Stomach smooth muscle (tissue), 2 donors: Measurements from ENCODE around the gene SNCB.

Experiments used
- H3K27ac ChIP-seq: one replicate; pipeline ENCODE4 v1.7.0; 2013; ENCODE audit warnings: mild to moderate bottlenecking, low read length, inconsistent platforms
- H3K27me3 ChIP-seq, 2 donors: one replicate each; pipeline ENCODE4 v1.7.0; 2013; ENCODE audit warnings: low read length in 2 of 2; ENCODE audit not compliant: insufficient read depth in 2 of 2, control insufficient read depth in 1 of 2
- H3K36me3 ChIP-seq, 2 donors: one replicate each; pipeline ENCODE4 v1.7.0; 2013; ENCODE audit warnings: low read length in 2 of 2; ENCODE audit not compliant: control insufficient read depth in 2 of 2, insufficient read depth in 2 of 2
- H3K4me1 ChIP-seq: one replicate; pipeline ENCODE4 v1.7.0; 2013; ENCODE audit warnings: low read length; ENCODE audit not compliant: control insufficient read depth, insufficient read depth
- H3K4me3 ChIP-seq, 2 donors: one replicate each; pipeline ENCODE4 v1.7.0; 2013; ENCODE audit warnings: low read length in 2 of 2
- H3K9ac ChIP-seq, 2 donors: one replicate each; pipeline ENCODE4 v1.7.0; 2013; ENCODE audit warnings: low read length in 2 of 2, mild to moderate bottlenecking in 1 of 2
- H3K9me3 ChIP-seq, 2 donors: one replicate each; pipeline ENCODE4 v1.7.0; 2013; ENCODE audit warnings: low read length in 2 of 2; ENCODE audit not compliant: control insufficient read depth in 2 of 2
- donor health status: healthy.
- donor health status: Pancreatic carcinoma.

SNCB gene

DNA sequence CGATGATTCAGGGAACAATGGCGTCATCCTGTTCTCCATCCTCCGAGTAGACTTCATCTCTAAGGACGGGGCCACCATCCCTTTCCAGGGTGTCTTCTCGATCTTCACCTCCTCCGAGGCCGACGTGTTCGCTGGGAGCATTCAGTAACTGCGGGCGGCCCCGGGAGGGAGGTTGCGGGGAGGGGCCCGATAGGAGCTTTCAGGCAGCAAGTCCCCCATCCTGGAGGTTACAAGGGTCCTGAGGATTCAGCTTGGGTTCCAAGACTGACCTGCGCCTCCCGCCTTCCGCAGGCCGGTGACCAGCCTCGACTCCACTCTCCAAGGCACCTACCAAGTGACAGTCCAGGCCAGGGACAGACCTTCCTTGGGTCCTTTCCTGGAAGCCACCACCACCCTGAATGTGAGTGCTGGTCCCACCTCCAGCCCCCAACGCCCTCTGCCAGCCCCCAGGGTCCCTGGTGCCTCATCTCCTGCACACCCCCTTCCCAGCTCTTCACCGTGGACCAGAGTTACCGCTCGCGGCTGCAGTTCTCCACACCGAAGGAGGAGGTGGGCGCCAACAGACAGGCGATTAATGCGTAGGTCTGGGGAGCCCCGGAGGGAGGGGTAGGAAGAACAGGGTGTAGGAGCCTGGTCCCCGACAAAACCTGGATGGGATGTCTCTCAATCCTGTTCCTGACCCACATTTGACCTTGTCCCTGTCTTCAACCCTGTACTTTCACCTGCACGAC, 41.1 kb downstream of the SNCB start:
- Histone ChIP-seq H3K4me3 (no peak overlapping the region), H3K4me1 (no peaks in the 10 kb centered on the region), H3K36me3 (no peaks in the 10 kb centered on the region), H3K27ac (no peak overlapping the region), H3K9me3 (peaks cover 5 to 19% of the 10 kb centered on the region in 2 donors), H3K9ac (no peak overlapping the region), H3K27me3 (peaks cover under 1 to 5% of the 10 kb centered on the region in 2 donors)

DNA sequence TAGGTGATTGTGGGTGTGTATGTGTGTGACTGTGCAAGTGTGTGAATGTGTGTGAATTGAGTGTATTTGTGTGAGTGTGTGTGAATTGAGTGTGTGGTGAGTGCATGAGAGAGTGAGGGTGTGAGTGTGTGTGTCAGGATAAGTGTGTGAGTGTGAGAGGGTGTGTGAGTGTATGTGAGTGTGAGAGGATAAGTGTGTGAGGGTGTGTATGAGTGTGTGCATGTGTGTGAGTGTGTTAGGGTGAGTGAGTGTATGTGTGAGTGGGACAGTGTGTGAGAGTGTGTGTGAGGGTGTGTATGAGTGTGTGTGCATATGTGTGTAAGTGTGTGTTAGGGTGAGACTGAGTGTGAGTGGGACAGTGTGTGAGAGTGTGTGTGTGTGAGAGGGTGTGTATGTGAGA, 42.0 kb downstream of the SNCB start:
- H3K4me3 ChIP-seq: no peak overlapping the region

DNA sequence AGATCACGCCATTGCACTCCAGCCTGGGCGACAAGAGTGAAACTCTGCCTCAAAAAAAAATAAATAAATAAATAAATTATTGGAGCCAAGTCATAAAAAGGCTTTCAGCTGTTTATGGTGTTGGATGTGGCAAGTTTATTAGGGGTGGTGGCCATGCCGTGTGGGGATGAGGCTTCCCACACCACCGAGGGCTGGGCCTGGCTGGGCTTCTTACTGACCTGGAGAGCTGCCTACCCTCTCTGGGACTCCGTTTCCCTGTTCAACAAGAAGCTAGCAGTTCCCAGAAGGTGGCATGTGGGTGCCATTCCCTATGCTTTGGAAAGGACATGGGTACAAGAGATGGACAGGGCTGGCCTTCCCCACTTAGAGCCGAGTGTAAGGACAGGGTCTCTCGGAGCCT, 42.9 kb downstream of the SNCB start:
- Histone ChIP-seq H3K27ac (no peak overlapping the region), H3K9ac (no peak overlapping the region), H3K4me1 (no peaks in the 10 kb centered on the region), H3K27me3 (peaks cover 0 to 2% of the 10 kb centered on the region in 2 donors), H3K9me3 (peaks cover 5 to 19% of the 10 kb centered on the region in 2 donors), H3K4me3 (no peak overlapping the region), H3K36me3 (no peaks in the 10 kb centered on the region)

More for the DNA sequence above, 42.0 kb downstream of the SNCB start:
- Histone ChIP-seq H3K36me3 (no peaks in the 10 kb centered on the region), H3K9me3 (peaks cover 5 to 19% of the 10 kb centered on the region in 2 donors), H3K4me1 (no peaks in the 10 kb centered on the region), H3K9ac (no peak overlapping the region), H3K27ac (no peak overlapping the region), H3K27me3 (peaks cover 0 to 2% of the 10 kb centered on the region in 2 donors)

DNA sequence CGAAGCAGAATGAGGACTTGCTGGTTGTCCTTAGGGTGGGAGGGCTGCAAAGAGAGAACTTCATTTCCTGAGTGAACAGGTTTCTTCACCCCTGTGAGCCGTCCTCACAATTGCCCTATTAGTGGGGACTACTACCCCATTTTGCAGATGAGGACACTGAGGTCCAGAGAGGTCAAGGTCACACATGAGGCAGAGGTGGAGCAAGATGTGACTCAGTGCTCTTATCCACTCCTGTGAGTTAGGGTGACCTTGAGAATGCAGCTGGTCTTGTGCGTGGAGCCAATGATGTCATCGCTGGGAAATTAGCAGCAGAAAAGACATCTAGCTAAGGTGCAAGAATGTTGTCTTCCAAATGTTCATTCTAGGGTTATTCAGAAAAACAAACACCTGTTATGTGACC, 47.3 kb downstream of the SNCB start:
- Histone ChIP-seq H3K9ac (no peak overlapping the region), H3K9me3 (peaks cover 5 to 16% of the 10 kb centered on the region in 2 donors), H3K27ac (no peak overlapping the region), H3K36me3 (no peaks in the 10 kb centered on the region), H3K4me1 (no peaks in the 10 kb centered on the region), H3K4me3 (no peak overlapping the region), H3K27me3 (peaks cover 0 to 5% of the 10 kb centered on the region in 2 donors)

DNA sequence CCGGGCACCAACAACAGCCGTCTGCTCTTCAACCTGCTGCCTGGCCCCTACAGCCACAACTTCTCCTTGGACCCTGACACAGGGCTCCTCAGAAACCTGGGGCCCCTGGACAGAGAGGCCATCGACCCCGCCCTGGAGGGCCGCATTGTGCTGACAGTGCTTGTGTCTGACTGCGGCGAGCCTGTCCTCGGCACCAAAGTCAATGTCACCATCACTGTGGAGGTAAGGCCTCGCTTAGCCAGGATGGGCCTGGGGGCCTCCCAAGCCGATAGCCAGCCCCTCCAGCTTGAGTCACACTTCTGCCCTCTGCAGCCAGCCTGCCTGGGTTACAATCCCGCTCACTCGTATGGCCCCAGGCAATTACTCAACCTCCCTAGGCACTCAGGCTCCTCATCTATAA, 49.0 kb downstream of the SNCB start:
- Histone ChIP-seq H3K4me3 (no peak overlapping the region), H3K27me3 (peaks cover 0 to 4% of the 10 kb centered on the region in 2 donors), H3K9me3 (peaks cover 5 to 16% of the 10 kb centered on the region in 2 donors), H3K4me1 (no peaks in the 10 kb centered on the region), H3K9ac (no peak overlapping the region), H3K27ac (no peak overlapping the region), H3K36me3 (no peaks in the 10 kb centered on the region)

DNA sequence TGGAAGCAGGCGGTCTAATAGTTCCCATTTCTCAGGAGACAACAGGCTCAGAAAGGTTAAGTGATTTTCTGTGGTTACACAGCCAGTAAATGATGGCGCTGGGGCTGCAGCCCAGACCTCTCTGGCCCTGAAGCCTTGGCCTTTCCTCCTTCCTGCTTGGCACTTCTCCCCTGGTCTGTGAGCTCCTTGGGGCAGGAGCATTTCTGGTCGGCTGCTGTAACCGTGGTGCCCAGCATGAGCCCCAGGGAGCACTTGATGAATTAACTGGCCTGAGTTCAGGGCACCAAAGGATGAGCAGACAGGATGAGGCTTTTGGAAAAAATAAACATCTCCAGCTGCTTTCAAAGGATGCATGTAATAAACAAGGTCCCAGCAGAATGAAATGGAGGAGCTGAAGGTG, 51.0 kb downstream of the SNCB start:
- Histone ChIP-seq H3K9me3 (no peaks in the 10 kb centered on the region), H3K4me1 (no peaks in the 10 kb centered on the region), H3K9ac (no peak overlapping the region), H3K36me3 (no peaks in the 10 kb centered on the region), H3K4me3 (no peak overlapping the region), H3K27me3 (peaks cover 0 to 5% of the 10 kb centered on the region in 2 donors), H3K27ac (no peak overlapping the region)

DNA sequence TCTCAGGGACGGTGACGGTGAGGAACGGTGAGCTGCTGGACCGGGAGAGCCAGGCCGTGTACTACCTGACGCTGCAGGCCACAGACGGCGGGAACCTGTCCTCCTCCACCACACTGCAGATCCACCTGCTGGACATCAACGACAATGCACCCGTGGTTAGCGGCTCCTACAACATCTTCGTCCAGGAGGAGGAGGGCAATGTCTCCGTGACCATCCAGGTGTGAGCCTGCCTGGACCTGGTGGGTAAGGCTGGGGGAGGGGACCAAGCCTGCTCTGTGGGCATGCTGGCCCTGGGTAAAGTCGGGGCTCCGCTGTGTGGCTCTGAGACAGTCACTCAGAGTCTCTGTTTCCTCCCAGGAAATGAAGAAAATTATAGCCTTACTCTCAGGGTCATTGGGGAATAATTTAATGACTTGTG, 51.9 kb downstream of the SNCB start:
- Histone ChIP-seq H3K9ac (no peak overlapping the region), H3K4me3 (no peak overlapping the region), H3K27me3 (peaks cover 3 to 5% of the 10 kb centered on the region in 2 donors), H3K27ac (no peak overlapping the region), H3K9me3 (no peaks in the 10 kb centered on the region), H3K36me3 (no peaks in the 10 kb centered on the region), H3K4me1 (no peaks in the 10 kb centered on the region)

DNA sequence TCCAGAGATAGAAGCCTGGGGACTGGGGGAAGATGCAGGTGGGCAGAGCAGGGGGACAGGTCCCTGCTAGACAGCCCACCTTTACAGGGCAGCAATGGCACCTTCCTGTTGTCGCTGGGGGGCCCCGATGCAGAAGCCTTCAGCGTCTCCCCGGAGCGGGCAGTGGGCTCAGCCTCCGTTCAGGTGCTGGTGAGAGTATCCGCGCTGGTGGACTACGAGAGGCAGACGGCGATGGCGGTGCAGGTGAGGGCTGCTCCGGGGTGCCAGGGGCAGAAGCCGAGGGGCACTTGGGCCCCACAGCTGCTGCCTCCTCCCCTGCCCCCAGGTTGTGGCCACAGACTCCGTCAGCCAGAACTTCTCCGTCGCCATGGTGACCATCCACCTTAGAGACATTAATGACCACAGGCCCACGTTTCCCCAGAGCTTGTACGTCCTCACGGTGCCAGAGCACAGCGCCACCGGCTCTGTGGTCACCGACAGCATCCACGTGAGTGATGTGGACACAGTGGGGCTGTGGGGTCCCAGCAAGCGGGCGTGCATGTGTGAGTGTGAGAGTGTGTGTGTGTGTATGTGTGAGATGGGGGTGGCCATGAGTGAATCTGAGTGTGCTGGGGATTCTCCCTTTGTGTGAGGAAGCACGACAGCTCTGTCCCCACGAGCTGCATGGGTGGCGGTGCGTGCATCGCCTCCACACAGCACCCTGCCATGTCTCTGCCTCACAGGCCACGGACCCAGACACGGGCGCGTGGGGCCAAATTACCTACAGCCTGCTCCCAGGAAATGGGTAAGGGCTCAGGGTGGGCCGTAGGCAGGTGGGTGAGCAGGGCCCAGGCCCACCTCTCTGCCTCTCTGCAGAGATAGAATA, 52.8 kb downstream of the SNCB start:
- Histone ChIP-seq H3K4me3 (no peak overlapping the region), H3K4me1 (no peaks in the 10 kb centered on the region), H3K27me3 (peaks cover 6 to 7% of the 10 kb centered on the region in 2 donors), H3K9me3 (no peaks in the 10 kb centered on the region), H3K9ac (no peak overlapping the region), H3K27ac (no peak overlapping the region), H3K36me3 (no peaks in the 10 kb centered on the region)

DNA sequence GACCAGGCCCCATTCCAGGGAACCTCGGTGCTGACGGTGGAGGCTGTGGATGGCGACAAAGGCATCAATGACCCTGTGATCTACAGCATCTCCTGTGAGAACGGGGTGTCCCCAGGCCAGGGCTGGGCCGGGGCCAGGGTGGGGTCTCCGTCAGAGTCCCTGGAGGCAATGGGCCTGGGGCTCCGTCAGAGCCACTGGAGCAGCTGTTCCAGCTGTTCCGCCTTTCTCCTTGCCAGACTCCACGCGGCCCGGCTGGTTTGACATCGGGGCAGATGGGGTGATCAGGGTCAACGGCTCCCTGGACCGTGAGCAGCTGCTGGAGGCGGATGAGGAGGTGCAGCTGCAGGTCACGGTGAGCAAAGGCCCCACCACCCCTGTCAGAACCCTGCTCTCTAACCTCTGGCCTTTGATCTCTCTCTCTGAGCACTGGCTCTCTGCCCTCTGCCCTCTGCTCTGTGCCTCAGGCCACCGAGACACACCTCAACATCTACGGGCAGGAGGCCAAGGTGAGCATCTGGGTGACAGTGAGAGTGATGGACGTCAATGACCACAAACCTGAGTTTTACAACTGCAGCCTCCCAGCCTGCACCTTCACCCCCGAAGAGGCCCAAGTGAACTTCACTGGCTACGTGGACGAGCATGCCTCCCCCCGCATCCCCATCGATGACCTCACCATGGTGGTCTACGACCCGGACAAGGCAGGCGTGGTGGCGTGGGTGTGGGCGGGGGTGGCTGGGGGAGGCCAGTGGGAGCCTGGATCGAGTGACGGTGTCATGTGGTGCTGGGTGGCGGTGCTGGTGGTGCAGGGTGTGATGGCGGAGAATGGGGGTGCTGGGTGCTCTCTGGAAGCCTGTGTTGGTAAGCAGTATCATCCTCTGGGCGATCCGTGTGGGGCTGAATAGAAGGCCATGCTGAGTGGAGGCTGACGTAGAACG, 54.6 kb downstream of the SNCB start:
- Histone ChIP-seq H3K36me3 (no peaks in the 10 kb centered on the region), H3K27ac (no peak overlapping the region), H3K4me1 (no peaks in the 10 kb centered on the region), H3K27me3 (peaks cover 8 to 12% of the 10 kb centered on the region in 2 donors), H3K9ac (no peak overlapping the region), H3K9me3 (no peaks in the 10 kb centered on the region), H3K4me3 (no peak overlapping the region)

DNA sequence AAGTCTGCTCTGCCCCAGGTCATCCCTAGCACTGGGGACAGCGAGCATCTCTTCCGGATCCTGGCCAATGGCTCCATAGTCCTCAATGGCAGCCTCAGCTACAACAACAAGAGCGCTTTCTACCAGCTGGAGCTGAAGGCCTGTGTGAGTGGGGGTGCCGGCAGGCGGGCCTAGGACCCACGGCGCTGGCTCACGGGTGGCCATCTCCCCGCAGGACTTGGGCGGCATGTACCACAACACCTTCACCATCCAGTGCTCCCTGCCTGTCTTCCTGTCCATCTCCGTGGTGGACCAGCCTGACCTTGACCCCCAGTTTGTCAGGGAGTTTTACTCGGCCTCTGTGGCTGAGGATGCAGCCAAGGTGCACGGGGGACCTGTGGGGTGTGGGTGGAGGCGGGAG, 55.3 kb downstream of the SNCB start:
- no peak overlapping the region for H3K27ac ChIP-seq
- H3K36me3 ChIP-seq: no peaks in the 10 kb centered on the region
- H3K9ac ChIP-seq: no peak overlapping the region
- H3K4me1 ChIP-seq: no peaks in the 10 kb centered on the region
- peaks cover 8 to 12% of the 10 kb centered on the region in 2 donors for H3K27me3 ChIP-seq
- H3K4me3 ChIP-seq: no peak overlapping the region
- H3K9me3 ChIP-seq: no peaks in the 10 kb centered on the region
